ENCODE results near the gene ATE1. TPM values are rescaled to one million over a fixed set of nuclear protein-coding genes. Genes with fewer than 3 reads are reported as not detected.

The ATE1 gene
- polyA plus RNA-seq, 2 of the 4 experiments (the other 2 are of a cell fraction): 27.2 to 58.8 TPM

GRCh38 chr10:121835376-121835775 lies 92.5 kb downstream of the ATE1 start:
- Histone ChIP-seq H3K4me3 (no peak overlapping the region), H3K4me1 (peaks cover 4% of the 10 kb centered on the region; the same call in 1 of the 3 replicates), H3K27ac (no peak overlapping the region), H3K9me3 (no peaks in the 10 kb centered on the region), H3K4me2 (no peak overlapping the region)
- FAIRE-seq: no peak
- TF ChIP-seq FOSB (CRISPR knock-in tag; IDR thresholded peaks at IDR 0.05) (no peak), EHF (CRISPR knock-in tag; IDR thresholded peaks at IDR 0.05) (no peak), FOXS1 (CRISPR knock-in tag; IDR thresholded peaks at IDR 0.05) (no peak), CEBPB (IDR thresholded peaks at IDR 0.05) (no peak), TP53 (CRISPR knock-in tag; IDR thresholded peaks at IDR 0.05) (no peak), NFE2L2 (conservative IDR thresholded peaks at IDR 0.05; ENCODE audit: low read length) (no peak), ZC3H11A (IDR thresholded peaks at IDR 0.05) (no peak), JUNB (IDR thresholded peaks at IDR 0.05) (no peak)
- DNase-seq (ENCODE audit: low read depth in 1 of 2, low spot score in 1 of 2): no peak
- WGBS (ENCODE audit: missing lambda C conversion rate): 89% methylated on average over 2 of the region's 2 CpGs
- no peak for ATAC-seq
- ChIA-PET POLR2A (no interaction called here), CTCF (interaction anchor here (3.1 kb wide), 1 partner anchor 11 kb away, joined by 19 read pairs; no protein-coding TSS in a partner anchor)

- Histone ChIP-seq H3K27ac (no peak overlapping the region), H3K9me3 (no peaks in the 10 kb centered on the region), H3K4me3 (no peak overlapping the region), H3K4me2 (no peak overlapping the region), H3K4me1 (peaks cover 4% of the 10 kb centered on the region; the same call in 1 of the 3 replicates)
- CTCF ChIA-PET: interaction anchor here (3.1 kb wide), 1 partner anchor 11 kb away, joined by 19 read pairs; no protein-coding TSS in a partner anchor
- TF ChIP-seq RAD21 (conservative IDR thresholded peaks at IDR 0.05 in 1 of 2, IDR thresholded peaks at IDR 0.05 in 1 of 2) (no peak), FOSB (CRISPR knock-in tag; IDR thresholded peaks at IDR 0.05) (no peak), EHF (CRISPR knock-in tag; IDR thresholded peaks at IDR 0.05) (no peak), CBX8 (IDR thresholded peaks at IDR 0.05) (no peak), FOXS1 (CRISPR knock-in tag; IDR thresholded peaks at IDR 0.05) (no peak)
- 87% methylated on average over 4 of the region's 4 CpGs for WGBS (ENCODE audit: missing lambda C conversion rate)
- FAIRE-seq (no peak), DNase-seq (ENCODE audit: low read depth in 1 of 2, low spot score in 1 of 2) (no peak), ATAC-seq (no peak)
- POLR2A ChIA-PET: no interaction called here
These were observed 93.1 kb downstream of the ATE1 start for GRCh38 chr10:121834757-121835156.

DNA sequence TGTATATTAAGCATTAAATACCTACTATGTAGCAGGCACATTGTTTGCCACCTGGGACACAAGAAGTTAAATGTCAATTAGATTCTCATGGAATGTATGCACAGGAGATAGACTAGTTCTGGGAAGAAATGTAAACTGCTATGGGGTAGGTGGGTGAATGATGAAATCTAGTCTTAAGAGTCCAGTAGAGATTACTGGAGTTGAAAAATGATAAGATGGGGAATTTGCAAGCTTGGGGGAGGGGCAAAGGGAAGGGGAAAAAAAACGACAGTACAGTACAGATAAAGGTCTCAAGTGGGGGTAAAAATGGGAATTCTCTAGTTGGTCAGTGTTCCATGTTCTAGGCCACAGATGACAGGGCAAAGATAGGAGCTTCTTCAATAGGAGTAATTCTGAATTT lies 94.4 kb downstream of the ATE1 start:
- 58% methylated on average over 1 of the region's 1 CpG for WGBS (ENCODE audit: missing lambda C conversion rate)
- ChIA-PET POLR2A (no interaction called here), CTCF (interaction anchor here (0.6 to 3.0 kb wide), 4 partner anchors 10 to 202 kb away, joined by 3 to 15 read pairs (median 4); no protein-coding TSS in a partner anchor)
- Histone ChIP-seq H3K4me2 (no peak overlapping the region), H3K27ac (no peak overlapping the region), H3K4me3 (no peak overlapping the region), H3K9me3 (no peaks in the 10 kb centered on the region), H3K4me1 (peaks cover 4% of the 10 kb centered on the region; the same call in 1 of the 3 replicates)
- TF ChIP-seq BHLHE40 (IDR thresholded peaks at IDR 0.05; ENCODE audit: low read depth, low read length) (no peak), FOSL2 (IDR thresholded peaks at IDR 0.05) (no peak), FOSL2 (CRISPR knock-in tag; IDR thresholded peaks at IDR 0.05) (no peak), SREBF2 (IDR thresholded peaks at IDR 0.05) (no peak), EHMT2 (IDR thresholded peaks at IDR 0.05; ENCODE audit: low read depth) (no peak), ZSCAN20 (CRISPR knock-in tag; IDR thresholded peaks at IDR 0.05) (no peak), FOXS1 (CRISPR knock-in tag; IDR thresholded peaks at IDR 0.05) (no peak), POLR2AphosphoS2 (conservative IDR thresholded peaks at IDR 0.05; ENCODE audit: low read length) (no peak), CHD4 (IDR thresholded peaks at IDR 0.05; ENCODE audit: borderline replicate concordance) (no peak)
- ATAC-seq (no peak), FAIRE-seq (no peak), DNase-seq (ENCODE audit: low read depth in 1 of 2, low spot score in 1 of 2) (no peak)

GRCh38 chr10:121832647-121833046 lies 95.2 kb downstream of the ATE1 start:
- H3K4me1 ChIP-seq: peaks cover 4% of the 10 kb centered on the region; the same call in 1 of the 3 replicates
- H3K4me2 ChIP-seq: no peak overlapping the region
- CTCF ChIA-PET: interaction anchor here (0.9 to 3.0 kb wide), 2 partner anchors 9 to 55 kb away, joined by 4 to 15 read pairs; no protein-coding TSS in a partner anchor
- DNase-seq (ENCODE audit: low read depth in 1 of 2, low spot score in 1 of 2) (no peak), FAIRE-seq (no peak), ATAC-seq (no peak)
- H3K4me3 ChIP-seq: no peak overlapping the region
- no peaks in the 10 kb centered on the region for H3K9me3 ChIP-seq
- 100% methylated on average over 3 of the region's 3 CpGs for WGBS (ENCODE audit: missing lambda C conversion rate)
- POLR2A ChIA-PET: no interaction called here
- no peak overlapping the region for H3K27ac ChIP-seq
- no peak for TF ChIP-seq POLR2AphosphoS2 (conservative IDR thresholded peaks at IDR 0.05; ENCODE audit: low read length)
- TF ChIP-seq ZC3H11A (IDR thresholded peaks at IDR 0.05): no peak
- TF ChIP-seq, protein P1, sequence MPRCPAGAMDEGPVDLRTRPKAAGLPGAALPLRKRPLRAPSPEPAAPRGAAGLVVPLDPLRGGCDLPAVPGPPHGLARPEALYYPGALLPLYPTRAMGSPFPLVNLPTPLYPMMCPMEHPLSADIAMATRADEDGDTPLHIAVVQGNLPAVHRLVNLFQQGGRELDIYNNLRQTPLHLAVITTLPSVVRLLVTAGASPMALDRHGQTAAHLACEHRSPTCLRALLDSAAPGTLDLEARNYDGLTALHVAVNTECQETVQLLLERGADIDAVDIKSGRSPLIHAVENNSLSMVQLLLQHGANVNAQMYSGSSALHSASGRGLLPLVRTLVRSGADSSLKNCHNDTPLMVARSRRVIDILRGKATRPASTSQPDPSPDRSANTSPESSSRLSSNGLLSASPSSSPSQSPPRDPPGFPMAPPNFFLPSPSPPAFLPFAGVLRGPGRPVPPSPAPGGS (IDR thresholded peaks at IDR 0.05): no peak
- TF ChIP-seq USF2 (IDR thresholded peaks at IDR 0.05): no peak
- no peak for TF ChIP-seq HEYL (CRISPR knock-in tag; IDR thresholded peaks at IDR 0.05)
- no peak for TF ChIP-seq RAD21 (conservative IDR thresholded peaks at IDR 0.05 in 1 of 2, IDR thresholded peaks at IDR 0.05 in 1 of 2)
- TF ChIP-seq MYC (IDR thresholded peaks at IDR 0.05; ENCODE audit: borderline replicate concordance, low read length): no peak
- TF ChIP-seq NPAS2 (CRISPR knock-in tag; IDR thresholded peaks at IDR 0.05; ENCODE audit: borderline replicate concordance): no peak
- TF ChIP-seq, protein P2, sequence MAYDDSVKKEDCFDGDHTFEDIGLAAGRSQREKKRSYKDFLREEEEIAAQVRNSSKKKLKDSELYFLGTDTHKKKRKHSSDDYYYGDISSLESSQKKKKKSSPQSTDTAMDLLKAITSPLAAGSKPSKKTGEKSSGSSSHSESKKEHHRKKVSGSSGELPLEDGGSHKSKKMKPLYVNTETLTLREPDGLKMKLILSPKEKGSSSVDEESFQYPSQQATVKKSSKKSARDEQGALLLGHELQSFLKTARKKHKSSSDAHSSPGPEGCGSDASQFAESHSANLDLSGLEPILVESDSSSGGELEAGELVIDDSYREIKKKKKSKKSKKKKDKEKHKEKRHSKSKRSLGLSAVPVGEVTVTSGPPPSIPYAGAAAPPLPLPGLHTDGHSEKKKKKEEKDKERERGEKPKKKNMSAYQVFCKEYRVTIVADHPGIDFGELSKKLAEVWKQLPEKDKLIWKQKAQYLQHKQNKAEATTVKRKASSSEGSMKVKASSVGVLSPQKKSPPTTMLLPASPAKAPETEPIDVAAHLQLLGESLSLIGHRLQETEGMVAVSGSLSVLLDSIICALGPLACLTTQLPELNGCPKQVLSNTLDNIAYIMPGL (CRISPR knock-in tag; IDR thresholded peaks at IDR 0.05; ENCODE audit: borderline replicate concordance): no peak
- TF ChIP-seq CBX2 (IDR thresholded peaks at IDR 0.05; ENCODE audit: borderline replicate concordance, low read depth): no peak
- no peak for TF ChIP-seq GATA3 (IDR thresholded peaks at IDR 0.05; ENCODE audit: borderline replicate concordance)
- no peak for TF ChIP-seq MAZ (IDR thresholded peaks at IDR 0.05; ENCODE audit: borderline replicate concordance, low read depth, low read length)
- no peak for TF ChIP-seq ESRRA (IDR thresholded peaks at IDR 0.05; ENCODE audit: borderline replicate concordance, low read length)
- TF ChIP-seq HOXB13 (CRISPR knock-in tag; IDR thresholded peaks at IDR 0.05; ENCODE audit: low read depth): no peak
- TF ChIP-seq SMC3 (IDR thresholded peaks at IDR 0.05): no peak

Data from A549 (cell line).